Kidney (tissue), 14 donors: Measurements from ENCODE around the gene APBB2. TPM values are rescaled to one million over a fixed set of nuclear protein-coding genes. Genes with fewer than 3 reads are reported as not detected.

ENCODE experiments used
- DNase-seq, 5 donors: peaks; one replicate each; pipeline ENCODE4 v3.0.0-alpha.2; 2013 to 2020
- FAIRE-seq: peaks from 2 replicates; lab custom pipeline; 2012; peaks lifted over from hg19 to GRCh38; lab: Jason Lieb, UNC
- H3K27ac ChIP-seq, 2 donors: one replicate each; pipeline ENCODE4 v1.7.0; 2013; ENCODE audit warnings: low read depth in 2 of 2, low read length in 2 of 2, inconsistent platforms in 1 of 2
- H3K27me3 ChIP-seq: one replicate; pipeline ENCODE4 v1.7.1; 2013; ENCODE audit warnings: low read length, inconsistent platforms; ENCODE audit not compliant: control insufficient read depth, insufficient read depth
- H3K36me3 ChIP-seq, 3 donors: one replicate each; pipeline versions ENCODE4 v1.7.0 to v1.7.1; 2013; ENCODE audit warnings: low read length in 3 of 3, control low read depth in 1 of 3, inconsistent platforms in 1 of 3; ENCODE audit not compliant: insufficient read depth in 3 of 3, control insufficient read depth in 2 of 3
- H3K4me1 ChIP-seq, 3 donors: one replicate each; pipeline versions ENCODE4 v1.7.0 to v1.7.1; 2013; ENCODE audit warnings: low read length in 3 of 3, inconsistent platforms in 1 of 3, low read depth in 1 of 3; ENCODE audit not compliant: control insufficient read depth in 2 of 3, insufficient read depth in 2 of 3
- H3K4me3 ChIP-seq, 3 donors: one replicate each; pipeline versions ENCODE4 v1.7.0 to v1.8.1; 2013; ENCODE audit warnings: low read length in 3 of 3, control low read depth in 1 of 3, inconsistent platforms in 1 of 3
- H3K9ac ChIP-seq, 3 donors: one replicate each; pipeline versions ENCODE4 v1.7.0 to v1.7.1; 2013; ENCODE audit warnings: low read length in 3 of 3, control low read depth in 1 of 3, inconsistent platforms in 1 of 3
- H3K9me3 ChIP-seq, 3 donors: one replicate each; pipeline versions ENCODE4 v1.7.0 to v1.7.1; 2013; ENCODE audit warnings: low read length in 3 of 3, control low read depth in 1 of 3, inconsistent platforms in 1 of 3; ENCODE audit not compliant: control insufficient read depth in 2 of 3, insufficient read depth in 1 of 3
- CTCF ChIP-seq: IDR thresholded peaks from 3 replicates; pipeline ENCODE4 v1.5.1; 2012; ENCODE audit warnings: mild to moderate bottlenecking, moderate library complexity, borderline replicate concordance; ENCODE audit not compliant: insufficient read depth; ENCODE audit errors: extremely low read depth
- intact Hi-C: fragments of 100-400 bp; cut with DNase I; formaldehyde crosslinking; loops from one replicate; pipeline ENCODE4 v1.11.1; 2022
- polyA plus RNA-seq: library from polyadenylated mRNA; stranded (reverse); fragments of 350-450 nt; fragmentation: Illumina TruSeq; extraction: RNeasy Lipid Tissue Mini Kit (QIAGEN cat#74804); gene quantifications from one replicate; pipeline ENCODE4 v1.2.3, GENCODE V29; 2014; ENCODE audit warnings: low read depth, low replicate concordance; ENCODE audit not compliant: insufficient read depth
- total RNA-seq: library from RNA; stranded (reverse); fragmentation: NEBNext Ultra II Directional; extraction: Animal tissue kit (Norgen Biotek cat#: 25700); gene quantifications from one replicate; pipeline ENCODE4 v1.2.1, GENCODE V29; 2021
- donor health status: control.
- donor health status: control.
- donor health status: control.
- donor health status: control.
- donor health status: control.
- donor health status: DM: yes; HTN: yes; CAD: no.
- donor health status: Normal renal cell carcinoma (clear cell type).

The APBB2 gene
- total and polyA plus RNA-seq, 2 donors from 2014 or later, result 13.4 to 65.6 TPM

- Histone ChIP-seq H3K27me3 (no peaks in the 10 kb centered on the region), H3K9me3 (no peaks in the 10 kb centered on the region), H3K36me3 (no peaks in the 10 kb centered on the region), H3K9ac (no peak overlapping the region), H3K4me3 (no peak overlapping the region), H3K4me1 (no peaks in the 10 kb centered on the region), H3K27ac (no peak overlapping the region)
- TF ChIP-seq CTCF, result no peak
- intact Hi-C loops, result no loop called here
- DNase-seq (no peak), FAIRE-seq (no peak)
These were observed 212.0 kb downstream of the APBB2 start for GRCh38 chr4:41002309-41002708.

GRCh38 chr4:41000356-41000755, 214.0 kb downstream of the APBB2 start:
- intact Hi-C loops, result no loop called here
- Histone ChIP-seq H3K36me3 (no peaks in the 10 kb centered on the region), H3K4me1 (no peaks in the 10 kb centered on the region), H3K4me3 (no peak overlapping the region), H3K9ac (no peak overlapping the region), H3K27me3 (no peaks in the 10 kb centered on the region), H3K9me3 (no peaks in the 10 kb centered on the region), H3K27ac (no peak overlapping the region)
- DNase-seq (no peak), FAIRE-seq (no peak)
- TF ChIP-seq CTCF, result no peak

- H3K9me3 ChIP-seq, result no peaks in the 10 kb centered on the region
- H3K4me3 ChIP-seq, result peak overlapping the region in 1 of 3 donors; percentile 6
- intact Hi-C loops, result no loop called here
- no peaks in the 10 kb centered on the region for H3K4me1 ChIP-seq
- H3K27me3 ChIP-seq, result no peaks in the 10 kb centered on the region
- no peak for TF ChIP-seq CTCF
- H3K36me3 ChIP-seq, result no peaks in the 10 kb centered on the region
- FAIRE-seq (no peak), DNase-seq (no peak)
- no peak overlapping the region for H3K27ac ChIP-seq
- H3K9ac ChIP-seq, result no peak overlapping the region
These were observed 215.5 kb downstream of the APBB2 start for GRCh38 chr4:40998675-40999358.
